Loucy (cell line): ENCODE data around the gene SGPL1.

Experiments used
- H2AFZ ChIP-seq: fragments of 200-600 bp; sonication (generic); 2 replicates; pipeline ENCODE4 v1.6.0; 2016; ENCODE audit warnings: antibody characterized with exemption, mild to moderate bottlenecking, low read length, moderate library complexity
- H3F3A ChIP-seq: fragments of 200-600 bp; 2 replicates; pipeline ENCODE4 v1.6.0; 2016; ENCODE audit warnings: antibody characterized with exemption, low read depth, mild to moderate bottlenecking
- H3K27me3 ChIP-seq: fragments of 200-600 bp; sonication (generic); 2 replicates; pipeline ENCODE4 v1.6.1; 2014; ENCODE audit warnings: low read length, mild to moderate bottlenecking; ENCODE audit not compliant: insufficient read depth, poor library complexity, severe bottlenecking
- H3K36me3 ChIP-seq: fragments of 200-600 bp; sonication (generic); 2 replicates; pipeline ENCODE4 v1.6.1; 2016; ENCODE audit warnings: low read length; ENCODE audit not compliant: insufficient read depth
- H3K4me1 ChIP-seq: fragments of 200-600 bp; sonication (generic); 2 replicates; pipeline ENCODE4 v1.5.1; 2014; ENCODE audit warnings: low read length, mild to moderate bottlenecking; ENCODE audit not compliant: insufficient read depth, poor library complexity, severe bottlenecking
- H3K4me2 ChIP-seq: fragments of 200-600 bp; sonication (generic); 2 replicates; pipeline ENCODE4 v1.6.0; 2014; ENCODE audit warnings: antibody characterized with exemption, low read length, low read depth, mild to moderate bottlenecking; ENCODE audit not compliant: poor library complexity, severe bottlenecking
- H3K4me3 ChIP-seq: fragments of 200-600 bp; sonication (generic); 2 replicates; pipeline ENCODE4 v1.5.1; 2014; ENCODE audit warnings: low read length, mild to moderate bottlenecking, mixed read lengths; ENCODE audit not compliant: poor library complexity, severe bottlenecking
- H3K79me2 ChIP-seq: fragments of 200-600 bp; sonication (generic); 2 replicates; pipeline ENCODE4 v1.6.1; 2014; ENCODE audit warnings: low read length; ENCODE audit not compliant: insufficient read depth
- H3K9ac ChIP-seq: fragments of 200-600 bp; sonication (generic); 2 replicates; pipeline ENCODE4 v1.6.0; 2014; ENCODE audit warnings: mild to moderate bottlenecking, low read depth, low read length, moderate library complexity; ENCODE audit not compliant: poor library complexity, severe bottlenecking
- H3K9me2 ChIP-seq: fragments of 200-600 bp; sonication (generic); replicated peaks from 2 replicates; pipeline ENCODE4 v1.6.1; 2016; ENCODE audit warnings: low read depth, low read length, mixed read lengths
- H3K9me3 ChIP-seq: fragments of 200-600 bp; sonication (generic); 2 replicates; pipeline ENCODE4 v1.6.1; 2014; ENCODE audit warnings: mild to moderate bottlenecking, antibody characterized with exemption, low read length, low read depth; ENCODE audit not compliant: insufficient read depth
- H4K20me1 ChIP-seq: fragments of 200-600 bp; sonication (generic); 2 replicates; pipeline ENCODE4 v1.6.0; 2014; ENCODE audit warnings: antibody characterized with exemption, low read length, mild to moderate bottlenecking; ENCODE audit not compliant: insufficient read depth, poor library complexity, severe bottlenecking
- EZH2phosphoT487 ChIP-seq: fragments of 200-600 bp; IDR thresholded peaks from 2 replicates; pipeline ENCODE4 v1.6.1; 2018; ENCODE audit warnings: antibody characterized with exemption, mild to moderate bottlenecking, moderate library complexity, borderline replicate concordance
- TF ChIP-seq, protein P1 (sequence below): fragments of 200-600 bp; sonication (generic); conservative IDR thresholded peaks from 2 replicates; pipeline ENCODE4 v1.5.1; 2014; ENCODE audit warnings: mild to moderate bottlenecking, antibody characterized with exemption, low read length

The SGPL1 gene

DNA sequence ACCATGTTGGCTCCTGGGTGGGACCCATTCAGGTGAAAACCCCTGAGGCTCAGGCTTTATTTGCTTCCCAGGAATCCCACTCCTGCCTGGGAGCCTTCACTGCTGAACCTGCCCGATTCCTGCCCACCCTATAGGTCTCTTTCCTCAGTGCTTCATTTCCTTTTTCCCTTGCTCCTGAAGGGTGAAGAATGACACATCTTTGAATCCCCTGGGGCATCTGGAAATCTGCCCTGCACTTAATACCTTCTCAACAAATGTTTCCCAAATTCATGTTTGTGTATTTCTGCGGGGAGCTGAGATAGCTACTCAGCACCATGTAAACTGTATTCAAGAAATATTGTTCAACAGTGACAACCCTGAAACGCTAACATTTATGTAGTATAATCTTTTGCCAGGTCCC lies 82.9 kb downstream of the SGPL1 start:
- Histone ChIP-seq H4K20me1 (no peaks in the 10 kb centered on the region), H3K9ac (no peak overlapping the region), H3K9me3 (no peaks in the 10 kb centered on the region), H3F3A (no peaks in the 10 kb centered on the region), H3K4me3 (no peak overlapping the region), H2AFZ (no peak overlapping the region), H3K36me3 (no peaks in the 10 kb centered on the region), H3K79me2 (no peaks in the 10 kb centered on the region), H3K9me2 (no peaks in the 10 kb centered on the region), H3K4me1 (no peaks in the 10 kb centered on the region), H3K4me2 (no peak overlapping the region), H3K27me3 (no peaks in the 10 kb centered on the region)
- TF ChIP-seq, protein P1, sequence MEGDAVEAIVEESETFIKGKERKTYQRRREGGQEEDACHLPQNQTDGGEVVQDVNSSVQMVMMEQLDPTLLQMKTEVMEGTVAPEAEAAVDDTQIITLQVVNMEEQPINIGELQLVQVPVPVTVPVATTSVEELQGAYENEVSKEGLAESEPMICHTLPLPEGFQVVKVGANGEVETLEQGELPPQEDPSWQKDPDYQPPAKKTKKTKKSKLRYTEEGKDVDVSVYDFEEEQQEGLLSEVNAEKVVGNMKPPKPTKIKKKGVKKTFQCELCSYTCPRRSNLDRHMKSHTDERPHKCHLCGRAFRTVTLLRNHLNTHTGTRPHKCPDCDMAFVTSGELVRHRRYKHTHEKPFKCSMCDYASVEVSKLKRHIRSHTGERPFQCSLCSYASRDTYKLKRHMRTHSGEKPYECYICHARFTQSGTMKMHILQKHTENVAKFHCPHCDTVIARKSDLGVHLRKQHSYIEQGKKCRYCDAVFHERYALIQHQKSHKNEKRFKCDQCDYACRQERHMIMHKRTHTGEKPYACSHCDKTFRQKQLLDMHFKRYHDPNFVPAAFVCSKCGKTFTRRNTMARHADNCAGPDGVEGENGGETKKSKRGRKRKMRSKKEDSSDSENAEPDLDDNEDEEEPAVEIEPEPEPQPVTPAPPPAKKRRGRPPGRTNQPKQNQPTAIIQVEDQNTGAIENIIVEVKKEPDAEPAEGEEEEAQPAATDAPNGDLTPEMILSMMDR: no peak
- TF ChIP-seq EZH2phosphoT487: no peak

DNA sequence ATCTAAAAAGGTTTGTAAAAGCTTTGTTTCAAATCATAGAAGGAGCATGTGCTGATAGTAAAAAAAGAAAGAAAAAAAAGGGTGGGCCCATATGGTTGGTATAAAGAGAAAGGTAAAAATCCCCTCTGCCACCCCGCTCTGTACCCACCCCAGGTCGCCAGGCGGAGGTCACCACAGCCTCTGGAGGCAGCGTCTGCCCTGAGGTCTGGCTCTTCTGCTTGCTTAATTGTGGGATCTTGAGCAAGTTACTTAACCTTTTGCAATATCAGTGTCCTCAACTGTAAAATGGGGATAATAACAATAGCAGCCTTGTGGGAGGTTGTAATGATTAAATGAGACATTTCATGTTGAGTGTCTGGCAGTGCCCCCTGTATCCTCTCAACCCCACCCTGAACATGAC lies 83.3 kb downstream of the SGPL1 start:
- H3K79me2 ChIP-seq: no peaks in the 10 kb centered on the region
- no peaks in the 10 kb centered on the region for H3K9me3 ChIP-seq
- TF ChIP-seq, protein P1: no peak
- TF ChIP-seq EZH2phosphoT487: no peak
- H4K20me1 ChIP-seq: no peaks in the 10 kb centered on the region
- no peak overlapping the region for H3K4me3 ChIP-seq
- H3K27me3 ChIP-seq: no peaks in the 10 kb centered on the region
- no peaks in the 10 kb centered on the region for H3K9me2 ChIP-seq
- H3F3A ChIP-seq: no peaks in the 10 kb centered on the region
- no peaks in the 10 kb centered on the region for H3K4me1 ChIP-seq
- H2AFZ ChIP-seq: no peak overlapping the region
- H3K36me3 ChIP-seq: no peaks in the 10 kb centered on the region
- no peak overlapping the region for H3K9ac ChIP-seq
- H3K4me2 ChIP-seq: no peak overlapping the region

DNA sequence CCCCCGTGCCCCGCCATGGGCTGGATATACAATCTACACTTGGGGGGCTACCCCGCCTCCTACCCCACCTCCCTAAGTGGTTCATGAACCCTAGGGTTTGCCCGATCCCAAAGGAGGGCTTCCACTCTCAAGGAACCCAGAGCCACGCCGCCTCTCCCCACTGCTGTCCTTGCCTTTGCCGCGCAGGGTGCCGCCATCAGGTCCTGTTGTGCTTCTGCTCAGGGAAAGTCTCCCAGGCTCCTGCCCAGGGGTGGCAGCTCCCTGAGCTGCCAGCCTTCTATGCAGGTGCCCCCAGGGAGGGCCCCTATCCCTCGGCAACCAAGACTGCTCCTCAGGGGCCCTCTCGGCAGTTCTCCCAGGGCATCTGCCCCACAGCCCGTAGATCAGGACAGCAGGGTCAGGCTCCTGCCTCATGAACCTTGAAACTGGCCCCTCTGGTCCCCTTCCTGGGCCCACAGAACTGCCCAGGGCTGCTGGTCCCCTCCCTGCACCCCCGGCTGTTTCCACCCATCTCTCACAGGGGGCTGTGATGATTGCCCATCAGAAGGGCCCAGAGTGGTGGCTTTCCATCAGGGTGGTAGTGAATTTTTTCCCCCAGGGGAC lies 85.6 kb downstream of the SGPL1 start:
- Histone ChIP-seq H3K36me3 (no peaks in the 10 kb centered on the region), H2AFZ (no peak overlapping the region), H3K79me2 (no peaks in the 10 kb centered on the region), H3K4me1 (no peaks in the 10 kb centered on the region), H4K20me1 (no peaks in the 10 kb centered on the region), H3K9ac (no peak overlapping the region), H3K4me2 (no peak overlapping the region), H3K4me3 (no peak overlapping the region), H3K27me3 (no peaks in the 10 kb centered on the region), H3K9me2 (no peaks in the 10 kb centered on the region), H3K9me3 (no peaks in the 10 kb centered on the region), H3F3A (no peaks in the 10 kb centered on the region)
- TF ChIP-seq, protein P1: no peak
- no peak for TF ChIP-seq EZH2phosphoT487
